Epithelial cell of esophagus (primary cell): ENCODE data around the gene TEX2.
"Not testable (repeated sequence)": the region's sequence is repeated elsewhere in the genome, so short reads cannot be mapped to it uniquely, and the experiment has no call there.

Source experiments
- DNase-seq: peaks from one replicate; pipeline ENCODE4 v3.0.0; 2010; ENCODE audit warnings: low read depth
- H3K4me3 ChIP-seq: 2 replicates; pipeline ENCODE4 v1.5.1; 2011; ENCODE audit warnings: mild to moderate bottlenecking, low read length, control low read depth
- CTCF ChIP-seq: IDR thresholded peaks from 2 replicates; pipeline ENCODE4 v1.5.1; 2011; ENCODE audit warnings: low read depth, mild to moderate bottlenecking, low read length, control low read depth, inconsistent platforms; ENCODE audit not compliant: insufficient read depth; ENCODE audit errors: missing control alignments

The TEX2 gene

GRCh38 chr17:64212122-64212521 is 50.9 kb downstream of the TEX2 start:
- H3K4me3 ChIP-seq: no peak overlapping the region
- no peak for DNase-seq
- no peak for TF ChIP-seq CTCF

GRCh38 chr17:64209983-64210382 is 53.1 kb downstream of the TEX2 start:
- peak; percentile 89 for DNase-seq
- TF ChIP-seq CTCF: no peak
- no peak overlapping the region for H3K4me3 ChIP-seq

GRCh38 chr17:64209356-64209941 is 53.6 kb downstream of the TEX2 start:
- H3K4me3 ChIP-seq: no peak overlapping the region
- no peak for TF ChIP-seq CTCF
- DNase-seq: no peak

- DNase-seq, H3K4me3 ChIP-seq: not testable (repeated sequence)
Measured at GRCh38 chr17:64208656-64209055, 54.4 kb downstream of the TEX2 start.

GRCh38 chr17:64205804-64206203 is 57.3 kb downstream of the TEX2 start:
- no peak for DNase-seq
- TF ChIP-seq CTCF: no peak
- H3K4me3 ChIP-seq: no peak overlapping the region

GRCh38 chr17:64203630-64204029 is 59.4 kb downstream of the TEX2 start:
- no peak for DNase-seq
- no peak overlapping the region for H3K4me3 ChIP-seq
- no peak for TF ChIP-seq CTCF

- DNase-seq: peak; percentile 68
- TF ChIP-seq CTCF: no peak
- no peak overlapping the region for H3K4me3 ChIP-seq
Measured at GRCh38 chr17:64202683-64203344, 60.2 kb downstream of the TEX2 start.
